Suprapubic skin (tissue), 4 donors: ENCODE results near the gene BIRC3.

Experiments
- EP300 ChIP-seq: sonication (generic); formaldehyde crosslinking; IDR thresholded peaks from one replicate; pipeline ENCODE4 v1.6.1; 2017; ENCODE audit warnings: antibody characterized with exemption
- POLR2A ChIP-seq, 2 donors: fragments of 450-650 bp; IDR thresholded peaks; one replicate each; pipeline ENCODE4 v1.6.1; 2017; ENCODE audit warnings: antibody characterized with exemption in 2 of 2, mild to moderate bottlenecking in 2 of 2, moderate library complexity in 2 of 2
- POLR2AphosphoS5 ChIP-seq, 3 donors: sonication (generic); formaldehyde crosslinking; IDR thresholded peaks; one replicate each; pipeline ENCODE4 v1.6.1; 2017; ENCODE audit warnings: antibody characterized with exemption in 3 of 3
- TF ChIP-seq, protein P1 (sequence below), 2 donors: fragments of 200-600 bp in 1 of 2; fragments of 450-650 bp in 1 of 2; sonication (generic) in 1 of 2; IDR thresholded peaks; one replicate each; pipeline ENCODE4 v1.5.1; 2016 to 2019; ENCODE audit warnings: antibody characterized with exemption in 2 of 2, mild to moderate bottlenecking in 1 of 2, moderate library complexity in 1 of 2

DNA sequence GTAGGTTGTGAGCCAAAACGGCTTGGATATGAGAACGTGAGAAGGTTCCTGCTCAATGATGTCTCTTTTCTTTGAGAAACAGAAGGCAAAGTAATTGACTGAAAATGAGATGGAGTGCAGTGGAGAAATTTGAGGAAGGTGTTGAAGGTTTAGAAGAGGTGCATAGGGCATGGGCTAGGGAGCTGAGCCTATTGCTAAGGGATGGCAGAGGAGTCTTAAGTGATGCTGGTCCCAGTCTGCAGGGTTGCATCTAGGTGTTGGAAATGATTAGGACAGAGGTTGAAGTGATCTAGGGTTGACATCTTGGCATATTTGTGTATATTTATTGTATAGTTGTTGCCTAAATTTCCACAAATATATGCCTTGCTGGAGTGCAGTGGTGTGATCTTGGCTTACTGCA is 2.3 kb downstream of the BIRC3 start:
- TF ChIP-seq POLR2AphosphoS5 (IDR thresholded peaks at IDR 0.05): no peak
- TF ChIP-seq, protein P1, sequence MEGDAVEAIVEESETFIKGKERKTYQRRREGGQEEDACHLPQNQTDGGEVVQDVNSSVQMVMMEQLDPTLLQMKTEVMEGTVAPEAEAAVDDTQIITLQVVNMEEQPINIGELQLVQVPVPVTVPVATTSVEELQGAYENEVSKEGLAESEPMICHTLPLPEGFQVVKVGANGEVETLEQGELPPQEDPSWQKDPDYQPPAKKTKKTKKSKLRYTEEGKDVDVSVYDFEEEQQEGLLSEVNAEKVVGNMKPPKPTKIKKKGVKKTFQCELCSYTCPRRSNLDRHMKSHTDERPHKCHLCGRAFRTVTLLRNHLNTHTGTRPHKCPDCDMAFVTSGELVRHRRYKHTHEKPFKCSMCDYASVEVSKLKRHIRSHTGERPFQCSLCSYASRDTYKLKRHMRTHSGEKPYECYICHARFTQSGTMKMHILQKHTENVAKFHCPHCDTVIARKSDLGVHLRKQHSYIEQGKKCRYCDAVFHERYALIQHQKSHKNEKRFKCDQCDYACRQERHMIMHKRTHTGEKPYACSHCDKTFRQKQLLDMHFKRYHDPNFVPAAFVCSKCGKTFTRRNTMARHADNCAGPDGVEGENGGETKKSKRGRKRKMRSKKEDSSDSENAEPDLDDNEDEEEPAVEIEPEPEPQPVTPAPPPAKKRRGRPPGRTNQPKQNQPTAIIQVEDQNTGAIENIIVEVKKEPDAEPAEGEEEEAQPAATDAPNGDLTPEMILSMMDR (IDR thresholded peaks at IDR 0.05): no peak
- TF ChIP-seq EP300: no peak
- TF ChIP-seq POLR2A (IDR thresholded peaks at IDR 0.05): no peak
